ENCODE data around the gene SEC24B. TPM values are rescaled to one million over a fixed set of nuclear protein-coding genes. Genes with fewer than 3 reads are reported as not detected.

The SEC24B gene
- total RNA-seq, 1 donor from 2014 or later: 32.1 TPM

- Histone ChIP-seq H3K27me3 (no peaks in the 10 kb centered on the region), H4K20me1 (ENCODE audit: low read depth) (no peaks in the 10 kb centered on the region), H3K4me3 (no peak overlapping the region), H3K4me1 (no peaks in the 10 kb centered on the region), H3K27ac (no peak overlapping the region), H3K79me2 (ENCODE audit: low read depth) (no peaks in the 10 kb centered on the region), H2AFZ (replicated peaks) (no peak overlapping the region), H3K9ac (no peak overlapping the region), H3K4me2 (no peak overlapping the region), H3F3A (ENCODE audit: low read depth) (no peaks in the 10 kb centered on the region), H3K9me3 (ENCODE audit: low read depth) (no peaks in the 10 kb centered on the region), H3K36me3 (peaks cover 45% of the 10 kb centered on the region)
- H3K4me1 Mint-ChIP-seq: no peaks in the 10 kb centered on the region
- no peak overlapping the region for H3K4me3 Mint-ChIP-seq
- no peaks in the 10 kb centered on the region for H3K27me3 Mint-ChIP-seq (ENCODE audit: insufficient read depth, low read depth)
- no peak overlapping the region for H3K27ac Mint-ChIP-seq
- TF ChIP-seq EZH2 (IDR thresholded peaks at IDR 0.05): no peak
- TF ChIP-seq EZH2phosphoT487 (IDR thresholded peaks at IDR 0.05): no peak
- TF ChIP-seq CTCF (IDR thresholded peaks at IDR 0.05): no peak
- H3K36me3 Mint-ChIP-seq: peaks cover 27% of the 10 kb centered on the region
- DNase-seq (ENCODE audit: low spot score): no peak
- H3K9me3 Mint-ChIP-seq: no peaks in the 10 kb centered on the region
Measured at GRCh38 chr4:109495514-109495913, 61.9 kb downstream of the SEC24B start.

GRCh38 chr4:109496875-109497274 is 63.3 kb downstream of the SEC24B start:
- DNase-seq (ENCODE audit: low spot score): no peak
- no peaks in the 10 kb centered on the region for H3K4me1 ChIP-seq
- H3F3A ChIP-seq (ENCODE audit: low read depth): no peaks in the 10 kb centered on the region
- H4K20me1 ChIP-seq (ENCODE audit: low read depth): no peaks in the 10 kb centered on the region
- H3K27me3 Mint-ChIP-seq (ENCODE audit: insufficient read depth, low read depth): no peaks in the 10 kb centered on the region
- no peaks in the 10 kb centered on the region for H3K27me3 ChIP-seq
- no peak overlapping the region for H3K27ac Mint-ChIP-seq
- no peak overlapping the region for H3K27ac ChIP-seq
- TF ChIP-seq EZH2phosphoT487 (IDR thresholded peaks at IDR 0.05): no peak
- no peak for TF ChIP-seq EZH2 (IDR thresholded peaks at IDR 0.05)
- TF ChIP-seq CTCF (IDR thresholded peaks at IDR 0.05): no peak
- H3K36me3 Mint-ChIP-seq: peaks cover 32% of the 10 kb centered on the region
- H3K79me2 ChIP-seq (ENCODE audit: low read depth): no peaks in the 10 kb centered on the region
- peaks cover 40% of the 10 kb centered on the region for H3K36me3 ChIP-seq
- H2AFZ ChIP-seq (replicated peaks): no peak overlapping the region
- H3K4me2 ChIP-seq: no peak overlapping the region
- no peaks in the 10 kb centered on the region for H3K9me3 Mint-ChIP-seq
- no peak overlapping the region for H3K4me3 ChIP-seq
- no peak overlapping the region for H3K4me3 Mint-ChIP-seq
- no peak overlapping the region for H3K9ac ChIP-seq
- no peaks in the 10 kb centered on the region for H3K4me1 Mint-ChIP-seq
- no peaks in the 10 kb centered on the region for H3K9me3 ChIP-seq (ENCODE audit: low read depth)

GRCh38 chr4:109497511-109497910 is 63.9 kb downstream of the SEC24B start:
- H3K9me3 ChIP-seq (ENCODE audit: low read depth): no peaks in the 10 kb centered on the region
- no peaks in the 10 kb centered on the region for H3F3A ChIP-seq (ENCODE audit: low read depth)
- Mint-ChIP-seq H3K9me3 (no peaks in the 10 kb centered on the region), H3K27me3 (ENCODE audit: insufficient read depth, low read depth) (no peaks in the 10 kb centered on the region), H3K4me3 (no peak overlapping the region), H3K27ac (no peak overlapping the region), H3K36me3 (peaks cover 36% of the 10 kb centered on the region), H3K4me1 (no peaks in the 10 kb centered on the region)
- no peaks in the 10 kb centered on the region for H3K79me2 ChIP-seq (ENCODE audit: low read depth)
- no peaks in the 10 kb centered on the region for H3K4me1 ChIP-seq
- H3K4me3 ChIP-seq: no peak overlapping the region
- no peak for TF ChIP-seq EZH2phosphoT487 (IDR thresholded peaks at IDR 0.05)
- TF ChIP-seq CTCF (IDR thresholded peaks at IDR 0.05): no peak
- no peak for TF ChIP-seq EZH2 (IDR thresholded peaks at IDR 0.05)
- no peaks in the 10 kb centered on the region for H4K20me1 ChIP-seq (ENCODE audit: low read depth)
- H3K4me2 ChIP-seq: no peak overlapping the region
- no peak overlapping the region for H2AFZ ChIP-seq (replicated peaks)
- no peak overlapping the region for H3K9ac ChIP-seq
- no peaks in the 10 kb centered on the region for H3K27me3 ChIP-seq
- H3K36me3 ChIP-seq: peaks cover 38% of the 10 kb centered on the region
- no peak overlapping the region for H3K27ac ChIP-seq
- no peak for DNase-seq (ENCODE audit: low spot score)
